Pancreas (tissue), 10 donors: ENCODE measurements around the gene TSPOAP1. TPM values are rescaled to one million over a fixed set of nuclear protein-coding genes. Genes with fewer than 3 reads are reported as not detected.

Source experiments
- ATAC-seq, 4 donors: fragments of 200-7000 bp; cut with Tn5 transposase; one replicate each; pipeline versions ENCODE4 v1.8.0 to v1.9.1; 2020; ENCODE audit warnings: mild to moderate bottlenecking in 4 of 4, moderate library complexity in 4 of 4
- DNase-seq, 6 donors: peaks; one replicate each; pipeline ENCODE4 v3.0.0-alpha.2; 2020
- FAIRE-seq: peaks from 2 replicates; lab custom pipeline; 2012; peaks lifted over from hg19 to GRCh38; lab: Jason Lieb, UNC
- H3K27ac ChIP-seq, 4 donors: fragments of 200-600 bp; sonication (generic); 1 replicate in 3 of 4; 2 replicates in 1 of 4; pipeline versions ENCODE4 v1.5.0 to v1.8.0; 2020
- H3K27me3 ChIP-seq, 4 donors: fragments of 200-600 bp; one replicate each; pipeline ENCODE4 v1.8.0; 2021
- H3K36me3 ChIP-seq, 3 donors: fragments of 200-600 bp; sonication (generic) in 1 of 3; one replicate each; pipeline versions ENCODE4 v1.5.0 to v1.8.0; 2020 to 2021
- H3K4me1 ChIP-seq, 3 donors: fragments of 200-600 bp; one replicate each; pipeline ENCODE4 v1.8.0; 2021
- H3K4me3 ChIP-seq, 4 donors: fragments of 200-600 bp; sonication (generic) in 2 of 4; one replicate each; pipeline versions ENCODE4 v1.5.0 to v1.8.0; 2020 to 2021
- H3K9me3 ChIP-seq, 4 donors: fragments of 200-600 bp; one replicate each; pipeline ENCODE4 v1.8.0; 2021
- WGBS, 2 donors: extraction: QIAGEN DNeasy Blood & Tissue Kit; methylation state at CpG; one replicate each; pipeline ENCODE4 v1.1.7; 2013; 5-methylcytosine and 5-hydroxymethylcytosine counted together
- intact Hi-C, 3 donors: fragments of 100-400 bp; cut with DNase I; formaldehyde crosslinking; loops; one replicate each; pipeline versions ENCODE4 v1.11.1 to v1.14.2; 2022
- polyA plus RNA-seq, 2 donors: library from polyadenylated mRNA; stranded (reverse); fragments of 200-250 nt; gene quantifications; one replicate each; pipeline ENCODE4 v1.2.3, GENCODE V29; 2013
- total RNA-seq, 6 donors: library from RNA; stranded (reverse); fragmentation: NEBNext Ultra II Directional in 4 of 6; extraction: Animal tissue kit (Norgen Biotek cat#: 25700) in 4 of 6; gene quantifications; one replicate each; pipeline versions ENCODE4 v1.2.1 to v1.2.4, GENCODE V29; 2021 to 2023
- TF ChIP-seq, protein P1 (sequence below), 4 donors: fragments of 200-600 bp; sonication (generic) in 3 of 4; IDR thresholded peaks; one replicate each; pipeline versions ENCODE4 v1.5.0 to v1.8.0; 2021; ENCODE audit warnings: antibody characterized with exemption in 4 of 4
- donor health status: healthy with polysubstance abuse.
- donor health status: DM: no; HTN: no; CAD: no; lungs with moderate emphysema.
- donor health status: DM: no; HTN: no; CAD: no.
- donor health status: control.
- donor health status: control.
- donor health status: Bipolar disorder and iron deficiency.
- donor health status: DM: yes; HTN: yes; CAD: no.
- donor health status: DM: no; HTN: no; CAD: no.
- donor health status: DM: no; HTN: no; CAD: no.
- donor health status: DM: yes; HTN: yes; CAD: no.

The TSPOAP1 gene
- total and polyA plus RNA-seq, 8 donors = 7.0 to 90.2 (median 14.8) TPM

GRCh38 chr17:58334256-58334655 lies 5.7 kb upstream of the TSPOAP1 start:
- Histone ChIP-seq H3K27ac (no peak overlapping the region), H3K4me3 (no peak overlapping the region), H3K4me1 (no peaks in the 10 kb centered on the region), H3K27me3 (no peaks in the 10 kb centered on the region), H3K9me3 (no peaks in the 10 kb centered on the region), H3K36me3 (no peaks in the 10 kb centered on the region)
- FAIRE-seq = no peak
- DNase-seq = no peak
- ATAC-seq = no peak
- 51 to 63% methylated on average over 5 of the region's 5 CpGs for WGBS, 2 donors
- TF ChIP-seq, protein P1, sequence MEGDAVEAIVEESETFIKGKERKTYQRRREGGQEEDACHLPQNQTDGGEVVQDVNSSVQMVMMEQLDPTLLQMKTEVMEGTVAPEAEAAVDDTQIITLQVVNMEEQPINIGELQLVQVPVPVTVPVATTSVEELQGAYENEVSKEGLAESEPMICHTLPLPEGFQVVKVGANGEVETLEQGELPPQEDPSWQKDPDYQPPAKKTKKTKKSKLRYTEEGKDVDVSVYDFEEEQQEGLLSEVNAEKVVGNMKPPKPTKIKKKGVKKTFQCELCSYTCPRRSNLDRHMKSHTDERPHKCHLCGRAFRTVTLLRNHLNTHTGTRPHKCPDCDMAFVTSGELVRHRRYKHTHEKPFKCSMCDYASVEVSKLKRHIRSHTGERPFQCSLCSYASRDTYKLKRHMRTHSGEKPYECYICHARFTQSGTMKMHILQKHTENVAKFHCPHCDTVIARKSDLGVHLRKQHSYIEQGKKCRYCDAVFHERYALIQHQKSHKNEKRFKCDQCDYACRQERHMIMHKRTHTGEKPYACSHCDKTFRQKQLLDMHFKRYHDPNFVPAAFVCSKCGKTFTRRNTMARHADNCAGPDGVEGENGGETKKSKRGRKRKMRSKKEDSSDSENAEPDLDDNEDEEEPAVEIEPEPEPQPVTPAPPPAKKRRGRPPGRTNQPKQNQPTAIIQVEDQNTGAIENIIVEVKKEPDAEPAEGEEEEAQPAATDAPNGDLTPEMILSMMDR (IDR thresholded peaks at IDR 0.05) = no peak
- intact Hi-C loops = no loop called here

DNA sequence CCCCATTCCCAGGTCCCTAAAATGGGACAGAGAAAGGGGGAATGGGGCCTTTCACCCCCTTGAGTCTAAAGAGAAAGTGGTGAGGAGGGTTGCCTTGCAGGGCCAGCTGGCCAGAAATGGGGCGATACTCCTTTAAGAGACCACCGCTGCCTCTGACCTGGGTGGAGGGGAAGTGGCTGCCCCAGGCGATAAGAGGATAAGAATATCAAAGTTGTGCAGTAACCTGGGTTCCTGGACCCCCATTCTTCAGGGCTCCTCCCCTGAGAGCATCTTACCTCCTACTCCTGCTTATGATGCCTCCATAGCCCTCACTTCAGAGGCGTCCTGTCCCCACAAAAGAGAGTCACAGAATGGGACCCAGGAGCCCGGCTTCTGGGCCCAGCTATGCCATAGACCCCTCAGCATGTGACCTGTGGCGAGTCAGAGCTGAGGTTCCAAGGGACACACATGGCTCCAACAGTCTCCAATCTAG lies 5.2 kb upstream of the TSPOAP1 start:
- no peak overlapping the region for H3K4me3 ChIP-seq
- ATAC-seq = no peak
- H3K27ac ChIP-seq = no peak overlapping the region
- no peaks in the 10 kb centered on the region for H3K36me3 ChIP-seq
- WGBS, 2 donors = 51 to 62% methylated on average over 6 of the region's 6 CpGs
- DNase-seq = no peak
- no peaks in the 10 kb centered on the region for H3K27me3 ChIP-seq
- no peaks in the 10 kb centered on the region for H3K9me3 ChIP-seq
- intact Hi-C loops = no loop called here
- H3K4me1 ChIP-seq = no peaks in the 10 kb centered on the region
- TF ChIP-seq, protein P1 (IDR thresholded peaks at IDR 0.05) = no peak
- FAIRE-seq = no peak

GRCh38 chr17:58332778-58333735 lies 4.5 kb upstream of the TSPOAP1 start:
- H3K36me3 ChIP-seq = no peaks in the 10 kb centered on the region
- DNase-seq = peak in 1 of 6 donors; percentile 11
- no peak for FAIRE-seq
- intact Hi-C loops = no loop called here
- H3K27ac ChIP-seq = no peak overlapping the region
- TF ChIP-seq, protein P1 (IDR thresholded peaks at IDR 0.05) = no peak
- H3K4me3 ChIP-seq = peak overlapping the region in 1 of 4 donors; percentile 33
- no peaks in the 10 kb centered on the region for H3K27me3 ChIP-seq
- no peaks in the 10 kb centered on the region for H3K9me3 ChIP-seq
- WGBS, 2 donors = 61 to 67% methylated on average over 21 of the region's 21 CpGs
- no peak for ATAC-seq
- no peaks in the 10 kb centered on the region for H3K4me1 ChIP-seq

- Histone ChIP-seq H3K27ac (peak overlapping the region in 2 of 4 donors; percentile 50 to 59), H3K27me3 (no peaks in the 10 kb centered on the region), H3K4me1 (no peaks in the 10 kb centered on the region), H3K36me3 (no peaks in the 10 kb centered on the region), H3K4me3 (peak overlapping the region in 2 of 4 donors; percentile 28 to 33), H3K9me3 (no peaks in the 10 kb centered on the region)
- TF ChIP-seq, protein P1 (IDR thresholded peaks at IDR 0.05) = no peak
- WGBS, 2 donors = 64 to 81% methylated on average over 24 to 31 of the region's 31 CpGs
- peak in 3 of 6 donors; percentile 55 to 66 (median 64) for DNase-seq
- no peak for FAIRE-seq
- intact Hi-C loops = no loop called here
- peak in 3 of 4 donors; percentile 49 to 64 (median 57) for ATAC-seq
Measured at GRCh38 chr17:58331815-58332777, 3.5 kb upstream of the TSPOAP1 start.
